HG03558 (cell line): ENCODE results near the gene TFPT.

ENCODE experiments used
- ATAC-seq: cut with Tn5 transposase; IDR thresholded peaks from one replicate; pipeline ENCODE4 v1.9.1; 2021; ENCODE audit warnings: moderate number of reproducible peaks; ENCODE audit not compliant: unreplicated experiment; ENCODE audit errors: extremely low read depth

The TFPT gene

GRCh38 chr19:54115109-54116063 lies at the start of gene TFPT, which contains the start of gene PRPF31:
TFPT (minus strand) TSS chr19:54115657; CDS start chr19:54115269, 388 bp downstream.
PRPF31 (plus strand) TSS chr19:54115754; CDS start chr19:54118279, 2,525 bp downstream.
- peak; percentile 69 for ATAC-seq

- ATAC-seq = no peak
Measured at GRCh38 chr19:54165222-54165621, 49.8 kb upstream of the TFPT start.

- ATAC-seq = no peak
Measured at GRCh38 chr19:54164369-54165068, 49.1 kb upstream of the TFPT start.

GRCh38 chr19:54162884-54163283 lies 47.4 kb upstream of the TFPT start:
- ATAC-seq = no peak

GRCh38 chr19:54162241-54162805 lies 46.9 kb upstream of the TFPT start:
- ATAC-seq = no peak

- no peak for ATAC-seq
Measured at GRCh38 chr19:54160854-54161253, 45.4 kb upstream of the TFPT start.

GRCh38 chr19:54160182-54160811 lies 44.8 kb upstream of the TFPT start:
- ATAC-seq = no peak

- peak; percentile 82 for ATAC-seq
Measured at GRCh38 chr19:54159352-54160181, 44.1 kb upstream of the TFPT start, which contains the start of gene LENG1. LENG1 (minus strand) TSS chr19:54159721; CDS start chr19:54159695, 26 bp downstream.

GRCh38 chr19:54158812-54159351 lies 43.4 kb upstream of the TFPT start:
- no peak for ATAC-seq

- no peak for ATAC-seq
Measured at GRCh38 chr19:54156953-54157352, 41.5 kb upstream of the TFPT start.

GRCh38 chr19:54156490-54156889 lies 41.0 kb upstream of the TFPT start:
- no peak for ATAC-seq

GRCh38 chr19:54155694-54156093 lies 40.2 kb upstream of the TFPT start:
- ATAC-seq = no peak

GRCh38 chr19:54154603-54155345 lies 39.3 kb upstream of the TFPT start:
- ATAC-seq = no peak

- no peak for ATAC-seq
Measured at GRCh38 chr19:54153731-54154326, 38.4 kb upstream of the TFPT start.

- no peak for ATAC-seq
Measured at GRCh38 chr19:54152878-54153524, 37.5 kb upstream of the TFPT start.

- ATAC-seq = no peak
Measured at GRCh38 chr19:54152267-54152666, 36.8 kb upstream of the TFPT start.

- no peak for ATAC-seq
Measured at GRCh38 chr19:54151362-54152035, 36.0 kb upstream of the TFPT start.
